Smooth muscle cell (in vitro differentiated cells): ENCODE results near the gene CYP3A4. TPM values are rescaled to one million over a fixed set of nuclear protein-coding genes. Genes with fewer than 3 reads are reported as not detected.

ENCODE experiments used
- DNase-seq: peaks from one replicate; lab custom pipeline; 2025; ENCODE audit not compliant: unreplicated experiment; lab: John Stamatoyannopoulos, UW
- H2AFZ ChIP-seq: fragments of 200-600 bp; sonication (generic); 2 replicates; pipeline ENCODE4 v1.6.0; 2016; ENCODE audit warnings: antibody characterized with exemption, low read depth, mild to moderate bottlenecking
- H3F3A ChIP-seq: fragments of 200-600 bp; sonication (generic); 2 replicates; pipeline ENCODE4 v1.6.0; 2017; ENCODE audit warnings: antibody characterized with exemption, low read depth
- H3K27ac ChIP-seq: fragments of 200-600 bp; sonication (generic); 2 replicates; pipeline ENCODE4 v1.5.1; 2016; ENCODE audit warnings: low read depth, mild to moderate bottlenecking
- H3K27me3 ChIP-seq: fragments of 200-600 bp; sonication (generic); 2 replicates; pipeline ENCODE4 v1.6.1; 2016; ENCODE audit warnings: low read depth, mild to moderate bottlenecking
- H3K36me3 ChIP-seq: fragments of 200-600 bp; sonication (generic); 2 replicates; pipeline ENCODE4 v1.5.1; 2016; ENCODE audit warnings: low read depth
- H3K4me1 ChIP-seq: fragments of 200-600 bp; sonication (generic); 2 replicates; pipeline ENCODE4 v1.5.1; 2016; ENCODE audit warnings: low read depth
- H3K4me2 ChIP-seq: fragments of 200-600 bp; sonication (generic); 2 replicates; pipeline ENCODE4 v1.6.0; 2016; ENCODE audit warnings: mild to moderate bottlenecking
- H3K4me3 ChIP-seq: fragments of 200-600 bp; sonication (generic); 2 replicates; pipeline ENCODE4 v1.5.1; 2016; ENCODE audit warnings: mild to moderate bottlenecking
- H3K79me2 ChIP-seq: fragments of 200-600 bp; sonication (generic); 2 replicates; pipeline ENCODE4 v1.6.0; 2016; ENCODE audit warnings: low read depth, mild to moderate bottlenecking
- H3K9ac ChIP-seq: fragments of 200-600 bp; sonication (generic); 2 replicates; pipeline ENCODE4 v1.6.0; 2016; ENCODE audit warnings: low read depth
- H3K9me3 ChIP-seq: fragments of 200-600 bp; sonication (generic); replicated peaks from 2 replicates; pipeline ENCODE4 v1.5.1; 2016; ENCODE audit warnings: low read depth
- H4K20me1 ChIP-seq: fragments of 200-600 bp; sonication (generic); 2 replicates; pipeline ENCODE4 v1.6.0; 2016; ENCODE audit warnings: low read depth
- WGBS: methylation state at CpG from one replicate; pipeline ENCODE4 v1.1.7; 2016; ENCODE audit warnings: low lambda C conversion rate; 5-methylcytosine and 5-hydroxymethylcytosine counted together
- polyA plus RNA-seq: library from polyadenylated mRNA; unstranded; fragments of >200 nt; fragmentation: Nextera tagmentation; extraction: Ambion mirVana; gene quantifications from 2 replicates; pipeline ENCODE4 v1.2.1, GENCODE V29; 2016
- total RNA-seq: library from RNA; depleted of rRNA; stranded (reverse); fragments of >200 nt; gene quantifications from 2 replicates; pipeline ENCODE4 v1.2.3, GENCODE V29; 2014
- TF ChIP-seq, protein P1 (sequence below): fragments of 200-600 bp; sonication (generic); IDR thresholded peaks from 2 replicates; pipeline ENCODE4 v1.5.1; 2017; ENCODE audit warnings: borderline replicate concordance, mild to moderate bottlenecking, antibody characterized with exemption; ENCODE audit not compliant: insufficient read depth, poor library complexity, severe bottlenecking

The CYP3A4 gene
- total and polyA plus RNA-seq, 2 experiments from 2014 or later = not detected

GRCh38 chr7:99792967-99793366 lies 9.0 kb upstream of the CYP3A4 start:
- 89% methylated on average over 4 of the region's 4 CpGs for whole genome bisulfite sequencing
- H3K79me2 ChIP-seq = no peaks in the 10 kb centered on the region
- no peak for DNase-seq

GRCh38 chr7:99791667-99792369 lies 7.8 kb upstream of the CYP3A4 start:
- no peaks in the 10 kb centered on the region for H3K36me3 ChIP-seq
- no peak overlapping the region for H2AFZ ChIP-seq
- 86% methylated on average over 5 of the region's 5 CpGs for WGBS
- no peaks in the 10 kb centered on the region for H3K27me3 ChIP-seq
- DNase-seq = no peak
- no peak overlapping the region for H3K4me2 ChIP-seq
- TF ChIP-seq, protein P1, sequence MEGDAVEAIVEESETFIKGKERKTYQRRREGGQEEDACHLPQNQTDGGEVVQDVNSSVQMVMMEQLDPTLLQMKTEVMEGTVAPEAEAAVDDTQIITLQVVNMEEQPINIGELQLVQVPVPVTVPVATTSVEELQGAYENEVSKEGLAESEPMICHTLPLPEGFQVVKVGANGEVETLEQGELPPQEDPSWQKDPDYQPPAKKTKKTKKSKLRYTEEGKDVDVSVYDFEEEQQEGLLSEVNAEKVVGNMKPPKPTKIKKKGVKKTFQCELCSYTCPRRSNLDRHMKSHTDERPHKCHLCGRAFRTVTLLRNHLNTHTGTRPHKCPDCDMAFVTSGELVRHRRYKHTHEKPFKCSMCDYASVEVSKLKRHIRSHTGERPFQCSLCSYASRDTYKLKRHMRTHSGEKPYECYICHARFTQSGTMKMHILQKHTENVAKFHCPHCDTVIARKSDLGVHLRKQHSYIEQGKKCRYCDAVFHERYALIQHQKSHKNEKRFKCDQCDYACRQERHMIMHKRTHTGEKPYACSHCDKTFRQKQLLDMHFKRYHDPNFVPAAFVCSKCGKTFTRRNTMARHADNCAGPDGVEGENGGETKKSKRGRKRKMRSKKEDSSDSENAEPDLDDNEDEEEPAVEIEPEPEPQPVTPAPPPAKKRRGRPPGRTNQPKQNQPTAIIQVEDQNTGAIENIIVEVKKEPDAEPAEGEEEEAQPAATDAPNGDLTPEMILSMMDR = no peak
- no peaks in the 10 kb centered on the region for H3F3A ChIP-seq
- H3K9ac ChIP-seq = no peak overlapping the region
- no peaks in the 10 kb centered on the region for H3K4me1 ChIP-seq
- no peaks in the 10 kb centered on the region for H3K9me3 ChIP-seq
- no peaks in the 10 kb centered on the region for H3K79me2 ChIP-seq
- H3K27ac ChIP-seq = no peak overlapping the region
- no peaks in the 10 kb centered on the region for H4K20me1 ChIP-seq
- no peak overlapping the region for H3K4me3 ChIP-seq

More at GRCh38 chr7:99792967-99793366, 9.0 kb upstream of the CYP3A4 start:
- Histone ChIP-seq H3K27ac (no peak overlapping the region), H3F3A (no peaks in the 10 kb centered on the region), H3K27me3 (no peaks in the 10 kb centered on the region), H3K4me1 (no peaks in the 10 kb centered on the region), H4K20me1 (no peaks in the 10 kb centered on the region), H3K4me2 (no peak overlapping the region), H3K9me3 (no peaks in the 10 kb centered on the region), H3K9ac (no peak overlapping the region), H2AFZ (no peak overlapping the region), H3K4me3 (no peak overlapping the region), H3K36me3 (no peaks in the 10 kb centered on the region)
- TF ChIP-seq, protein P1 = no peak

- Histone ChIP-seq H3K36me3 (no peaks in the 10 kb centered on the region), H3K4me2 (no peak overlapping the region), H3K9ac (no peak overlapping the region), H3K79me2 (no peaks in the 10 kb centered on the region), H3K9me3 (no peaks in the 10 kb centered on the region), H4K20me1 (no peaks in the 10 kb centered on the region), H3K27me3 (no peaks in the 10 kb centered on the region), H2AFZ (no peak overlapping the region), H3K4me1 (no peaks in the 10 kb centered on the region), H3K27ac (no peak overlapping the region), H3K4me3 (no peak overlapping the region), H3F3A (no peaks in the 10 kb centered on the region)
- TF ChIP-seq, protein P1 = no peak
- WGBS = 70% methylated on average over 1 of the region's 1 CpG
- no peak for DNase-seq
Observed at GRCh38 chr7:99791021-99791420, 7.0 kb upstream of the CYP3A4 start.

- DNase-seq = no peak
Observed at GRCh38 chr7:99790407-99790806, 6.4 kb upstream of the CYP3A4 start.

More at GRCh38 chr7:99790407-99790806, 6.4 kb upstream of the CYP3A4 start:
- 89% methylated on average over 3 of the region's 3 CpGs for WGBS
- Histone ChIP-seq H3K27me3 (no peaks in the 10 kb centered on the region), H3K79me2 (no peaks in the 10 kb centered on the region), H3K4me3 (no peak overlapping the region), H2AFZ (no peak overlapping the region), H3K27ac (no peak overlapping the region), H3K9ac (no peak overlapping the region), H3F3A (no peaks in the 10 kb centered on the region), H3K36me3 (no peaks in the 10 kb centered on the region), H3K9me3 (no peaks in the 10 kb centered on the region), H3K4me1 (no peaks in the 10 kb centered on the region), H4K20me1 (no peaks in the 10 kb centered on the region), H3K4me2 (no peak overlapping the region)
- TF ChIP-seq, protein P1 = no peak
